NT2/D1 (cell line): ENCODE results near the gene SYCP2L.

ENCODE experiments used
- SUZ12 ChIP-seq: IDR thresholded peaks from 2 replicates; pipeline ENCODE4 v1.6.1; 2011; ENCODE audit not compliant: insufficient read length, insufficient read depth; ENCODE audit errors: extremely low read depth
- ZNF274 ChIP-seq: IDR thresholded peaks from 2 replicates; pipeline ENCODE4 v1.6.1; 2011; ENCODE audit warnings: mild to moderate bottlenecking, low read depth, low read length

DNA sequence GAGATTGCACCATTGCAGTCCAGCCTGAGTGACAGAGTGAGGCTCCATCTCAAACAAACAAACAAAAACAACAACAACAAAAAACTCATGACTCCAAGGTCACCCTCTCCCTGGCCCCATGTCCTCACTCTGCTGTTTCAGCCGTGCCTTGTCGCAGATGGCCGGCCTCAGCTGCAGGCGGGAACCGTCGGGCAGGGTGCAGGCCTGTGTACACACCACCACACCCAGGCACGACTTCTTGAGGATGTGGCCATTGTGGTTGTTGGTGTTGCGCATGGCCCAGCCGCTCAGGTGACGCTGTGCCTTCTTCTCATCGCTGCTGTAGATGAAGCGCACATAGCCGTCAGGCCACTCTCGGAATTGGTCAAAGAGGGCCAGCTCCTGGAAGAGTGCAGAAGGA is 9.8 kb upstream of the SYCP2L start:
- TF ChIP-seq SUZ12 (no peak), ZNF274 (no peak)
